Measurements from ENCODE around the gene RNU6-8. TPM values are rescaled to one million over a fixed set of nuclear protein-coding genes. Genes with fewer than 3 reads are reported as not detected.
A peak's percentile ranks its signal among the peaks of the same experiment; 100 is the strongest.

The RNU6-8 gene
- polyA plus RNA-seq, 1 of the 3 experiments (the other 2 are of a cell fraction), result not detected

- TF ChIP-seq ZBTB33 (IDR thresholded peaks at IDR 0.05; ENCODE audit: borderline replicate concordance, low read depth), result no peak
- TF ChIP-seq JUND (IDR thresholded peaks at IDR 0.05), result peak; percentile 90
- TF ChIP-seq IRF3 (IDR thresholded peaks at IDR 0.05; ENCODE audit: low read depth, low read length), result no peak
- TF ChIP-seq EZH2phosphoT487 (IDR thresholded peaks at IDR 0.05; ENCODE audit: borderline replicate concordance, low read depth), result no peak
Measured at GRCh38 chr14:32230181-32230580, 27.1 kb upstream of the RNU6-8 start (continued).

GRCh38 chr14:32226056-32226455, 23.0 kb upstream of the RNU6-8 start:
- Histone ChIP-seq H3K27me3 (ENCODE audit: insufficient read depth) (no peaks in the 10 kb centered on the region), H3K79me2 (ENCODE audit: insufficient read depth) (no peaks in the 10 kb centered on the region), H3K4me2 (no peak overlapping the region), H3K36me3 (replicated peaks in 1 of 2; ENCODE audit: control insufficient read depth in 1 of 2, insufficient read depth in 2 of 2, low read length in 1 of 2) (no peaks in the 10 kb centered on the region), H3K27ac (ENCODE audit: low read depth in 2 of 2, low read length in 1 of 2) (peak overlapping the region; percentile 66 to 96; a peak in 3 of 4 replicates), H2AFZ (ENCODE audit: low read depth) (no peak overlapping the region), H4K20me1 (ENCODE audit: insufficient read depth) (no peaks in the 10 kb centered on the region), H3F3A (replicated peaks; ENCODE audit: insufficient read depth) (peaks cover 7% of the 10 kb centered on the region), H3K9me3 (no peaks in the 10 kb centered on the region), H3K4me1 (ENCODE audit: control insufficient read depth in 1 of 2, insufficient read depth in 2 of 2, low read depth in 1 of 2, low read length in 1 of 2) (peaks cover 15 to 30% of the 10 kb centered on the region in 2 experiments), H3K9me2 (no peaks in the 10 kb centered on the region), H3K9ac (no peak overlapping the region), H3K4me3 (ENCODE audit: low read depth in 2 of 2, low read length in 1 of 2) (no peak overlapping the region)
- ChIA-PET POLR2A (no interaction called here), CTCF (interaction anchor here (1.3 to 1.6 kb wide), 3 partner anchors 14 to 29 kb away, joined by 4 to 5 read pairs (median 4); no protein-coding TSS in a partner anchor)
- no peak for DNase-seq
- TF ChIP-seq IRF3 (IDR thresholded peaks at IDR 0.05; ENCODE audit: low read depth, low read length), result no peak
- no peak for TF ChIP-seq MXI1 (IDR thresholded peaks at IDR 0.05; ENCODE audit: low read depth, low read length)
- TF ChIP-seq RAD21 (IDR thresholded peaks at IDR 0.05; ENCODE audit: low read length), result no peak
- TF ChIP-seq GATA2 (CRISPR knock-in tag; IDR thresholded peaks at IDR 0.05), result no peak
- no peak for TF ChIP-seq TCF12 (IDR thresholded peaks at IDR 0.05)
- TF ChIP-seq TAF1 (IDR thresholded peaks at IDR 0.05; ENCODE audit: borderline replicate concordance, low read depth, low read length), result no peak
- no peak for TF ChIP-seq EP300 (IDR thresholded peaks at IDR 0.05; ENCODE audit: borderline replicate concordance in 1 of 2, low read depth in 1 of 2, low read length in 1 of 2)
- TF ChIP-seq RXRA (IDR thresholded peaks at IDR 0.05; ENCODE audit: borderline replicate concordance, low read depth), result no peak
- no peak for TF ChIP-seq FOSL2 (IDR thresholded peaks at IDR 0.05; ENCODE audit: borderline replicate concordance, low read depth)
- no peak for TF ChIP-seq MEF2A (IDR thresholded peaks at IDR 0.05; ENCODE audit: borderline replicate concordance, low read depth)
- no peak for TF ChIP-seq REST (IDR thresholded peaks at IDR 0.05; ENCODE audit: low read depth, low read length)
- TF ChIP-seq SMC3 (IDR thresholded peaks at IDR 0.05; ENCODE audit: low read depth, low read length), result no peak
- WGBS (ENCODE audit: low lambda C conversion rate), result 88% methylated on average over 1 of the region's 1 CpG
